Stimulated activated CD8-positive, alpha-beta memory T cell treated with anti-CD3 and anti-CD28 coated beads, Interleukin-7, amount 100 ng/mL, for 1 hour (primary cell): Measurements from ENCODE around the gene FLG2.
A peak's percentile ranks its signal among the peaks of the same experiment; 100 is the strongest.

Source experiments
- DNase-seq, 2 donors: peaks; one replicate each; pipeline ENCODE4 v3.0.0-alpha.2; 2020; ENCODE audit warnings: low read depth in 2 of 2

FLG2 gene

GRCh38 chr1:152359906-152360305 is at the start of gene FLG2:
TSS of gene FLG2 (minus strand) at chr1:152360006. CDS start at chr1:152358884, 1,122 bp downstream.
- no peak for DNase-seq

GRCh38 chr1:152408664-152409063 is 48.9 kb upstream of the FLG2 start:
- no peak for DNase-seq

- no peak for DNase-seq
These were observed 39.2 kb upstream of the FLG2 start for GRCh38 chr1:152398812-152399698.

- no peak for DNase-seq
These were observed 37.7 kb upstream of the FLG2 start for GRCh38 chr1:152397474-152397873.

GRCh38 chr1:152394151-152394550 is 34.3 kb upstream of the FLG2 start:
- no peak for DNase-seq

GRCh38 chr1:152392909-152393308 is 33.1 kb upstream of the FLG2 start:
- DNase-seq: no peak

GRCh38 chr1:152388889-152389288 is 29.1 kb upstream of the FLG2 start:
- no peak for DNase-seq

- DNase-seq: no peak
These were observed 27.1 kb upstream of the FLG2 start for GRCh38 chr1:152386940-152387339.

GRCh38 chr1:152380932-152381331 is 21.1 kb upstream of the FLG2 start:
- DNase-seq: no peak

- no peak for DNase-seq
These were observed 14.6 kb upstream of the FLG2 start for GRCh38 chr1:152374451-152374850.

GRCh38 chr1:152372672-152373071 is 12.9 kb upstream of the FLG2 start:
- no peak for DNase-seq

GRCh38 chr1:152367436-152367835 is 7.6 kb upstream of the FLG2 start:
- no peak for DNase-seq

- no peak for DNase-seq
These were observed 3.1 kb downstream of the FLG2 start for GRCh38 chr1:152356736-152357135.

- DNase-seq: no peak
These were observed 10.2 kb downstream of the FLG2 start for GRCh38 chr1:152349611-152350010.

GRCh38 chr1:152348447-152348846 is 11.4 kb downstream of the FLG2 start:
- DNase-seq: no peak

GRCh38 chr1:152347116-152347728 is 12.6 kb downstream of the FLG2 start:
- peak in 1 of 2 donors; percentile 6 for DNase-seq

- no peak for DNase-seq
These were observed 15.4 kb downstream of the FLG2 start for GRCh38 chr1:152344438-152344837.

- no peak for DNase-seq
These were observed 16.8 kb downstream of the FLG2 start for GRCh38 chr1:152343006-152343405.

- DNase-seq: no peak
These were observed 24.4 kb downstream of the FLG2 start for GRCh38 chr1:152335399-152335798.

- no peak for DNase-seq
These were observed 30.9 kb downstream of the FLG2 start for GRCh38 chr1:152328801-152329391.

GRCh38 chr1:152325111-152325510 is 34.7 kb downstream of the FLG2 start, which contains the start of gene FLG:
TSS of gene FLG (minus strand) at chr1:152325239. CDS start at chr1:152315456, 9,783 bp downstream.
- no peak for DNase-seq

GRCh38 chr1:152313970-152314369 is 45.8 kb downstream of the FLG2 start:
- DNase-seq: no peak
